CD14-positive monocyte (primary cell): ENCODE results near the gene MR1. TPM values are rescaled to one million over a fixed set of nuclear protein-coding genes. Genes with fewer than 3 reads are reported as not detected.

Experiments
- DNase-seq, 3 donors: peaks; one replicate each; pipeline ENCODE4 v3.0.0-alpha.2; 2011 to 2022
- H2AFZ ChIP-seq: 2 replicates; pipeline ENCODE4 v1.6.0; 2012; ENCODE audit warnings: mild to moderate bottlenecking, low read depth, low read length, inconsistent platforms; ENCODE audit not compliant: insufficient read depth, poor library complexity, severe bottlenecking
- H3K27ac ChIP-seq, 2 donors: 1 replicate in 1 of 2; 2 replicates in 1 of 2; pipeline ENCODE4 v1.5.1; 2012 to 2013; ENCODE audit warnings: low read length in 2 of 2, control low read depth in 1 of 2, inconsistent platforms in 1 of 2, low read depth in 1 of 2, mild to moderate bottlenecking in 1 of 2
- H3K27me3 ChIP-seq, 2 donors: one replicate each; pipeline versions ENCODE4 v1.6.0 to v1.6.1; 2011 to 2013; ENCODE audit warnings: low read length in 2 of 2; ENCODE audit not compliant: control insufficient read depth in 2 of 2, insufficient read depth in 2 of 2
- H3K36me3 ChIP-seq, 2 donors: replicated peaks in 1 of 2; 1 replicate in 1 of 2; 2 replicates in 1 of 2; pipeline versions ENCODE4 v1.5.1 to v1.6.1; 2012 to 2013; ENCODE audit warnings: low read length in 2 of 2, control low read depth in 1 of 2, inconsistent platforms in 1 of 2, mild to moderate bottlenecking in 1 of 2; ENCODE audit not compliant: insufficient read depth in 2 of 2, control insufficient read depth in 1 of 2
- H3K4me1 ChIP-seq, 2 donors: 1 replicate in 1 of 2; 2 replicates in 1 of 2; pipeline versions ENCODE4 v1.5.1 to v1.6.1; 2012 to 2013; ENCODE audit warnings: low read length in 2 of 2, control low read depth in 1 of 2, inconsistent platforms in 1 of 2, mild to moderate bottlenecking in 1 of 2, moderate library complexity in 1 of 2; ENCODE audit not compliant: insufficient read depth in 2 of 2, control insufficient read depth in 1 of 2
- H3K4me2 ChIP-seq: replicated peaks from 2 replicates; pipeline ENCODE3; 2012; ENCODE audit warnings: low read length, moderate library complexity, mild to moderate bottlenecking; ENCODE audit not compliant: poor library complexity, severe bottlenecking; ENCODE audit errors: extremely low read depth
- H3K4me3 ChIP-seq, 3 experiments: fragments of 200-600 bp in 1 of 3; sonication (generic) in 1 of 3; replicated peaks in 1 of 3; 1 replicate in 2 of 3; 2 replicates in 1 of 3; pipeline ENCODE4 v1.5.1; 2011 to 2013; ENCODE audit warnings: low read length in 3 of 3, mild to moderate bottlenecking in 3 of 3, control low read depth in 2 of 3, low read depth in 2 of 3, inconsistent platforms in 1 of 3, moderate library complexity in 1 of 3
- H3K79me2 ChIP-seq: 2 replicates; pipeline ENCODE4 v1.6.0; 2012; ENCODE audit warnings: mild to moderate bottlenecking, control low read depth, inconsistent platforms, low read length, moderate library complexity; ENCODE audit not compliant: insufficient read depth
- H3K9ac ChIP-seq: 2 replicates; pipeline ENCODE4 v1.6.0; 2017; ENCODE audit warnings: low read length, mild to moderate bottlenecking; ENCODE audit not compliant: insufficient read depth, poor library complexity, severe bottlenecking
- H3K9me3 ChIP-seq, 2 donors: replicated peaks in 1 of 2; 1 replicate in 1 of 2; 2 replicates in 1 of 2; pipeline versions ENCODE4 v1.5.1 to v1.6.1; 2012 to 2013; ENCODE audit warnings: low read length in 2 of 2, control low read depth in 1 of 2; ENCODE audit not compliant: control insufficient read depth in 1 of 2, insufficient read depth in 1 of 2
- H4K20me1 ChIP-seq: 2 replicates; pipeline ENCODE4 v1.6.0; 2012; ENCODE audit warnings: mild to moderate bottlenecking, low read length, control low read depth, moderate library complexity; ENCODE audit not compliant: insufficient read depth
- H3K27ac Mint-ChIP-seq, 7 donors: one replicate each; pipeline ENCODE4 v1.8.0; 2020; ENCODE audit warnings: mild to moderate bottlenecking in 7 of 7, mixed read lengths in 7 of 7, moderate library complexity in 6 of 7, inconsistent platforms in 2 of 7
- H3K27me3 Mint-ChIP-seq, 3 donors: one replicate each; pipeline ENCODE4 v1.8.0; 2021 to 2022; ENCODE audit warnings: low read depth in 3 of 3, mild to moderate bottlenecking in 3 of 3, mixed read lengths in 3 of 3, moderate library complexity in 3 of 3, inconsistent platforms in 1 of 3
- H3K36me3 Mint-ChIP-seq, 2 donors: one replicate each; pipeline ENCODE4 v1.8.0; 2020; ENCODE audit warnings: mixed read lengths in 2 of 2, inconsistent platforms in 1 of 2, mild to moderate bottlenecking in 1 of 2
- H3K4me1 Mint-ChIP-seq: one replicate; pipeline ENCODE4 v1.8.0; 2020; ENCODE audit warnings: mild to moderate bottlenecking, mixed read lengths
- H3K4me3 Mint-ChIP-seq, 2 donors: one replicate each; pipeline ENCODE4 v1.8.0; 2020; ENCODE audit warnings: mild to moderate bottlenecking in 2 of 2, mixed read lengths in 2 of 2, moderate library complexity in 1 of 2
- H3K9me3 Mint-ChIP-seq, 7 donors: one replicate each; pipeline ENCODE4 v1.8.0; 2020 to 2022; ENCODE audit warnings: mixed read lengths in 7 of 7, mild to moderate bottlenecking in 6 of 7, moderate library complexity in 6 of 7, inconsistent platforms in 2 of 7
- CTCF ChIP-seq: fragments of 200-600 bp; IDR thresholded peaks from one replicate; pipeline ENCODE4 v1.8.0; 2022; ENCODE audit warnings: antibody characterized with exemption, mild to moderate bottlenecking
- WGBS: methylation state at CpG from one replicate; pipeline ENCODE4 v1.1.5; 2013; ENCODE audit warnings: missing lambda C conversion rate; ENCODE audit not compliant: insufficient coverage; 5-methylcytosine and 5-hydroxymethylcytosine counted together
- intact Hi-C, 2 donors: fragments of 100-400 bp; cut with micrococcal nuclease; formaldehyde crosslinking; loops; one replicate each; pipeline versions ENCODE4 v1.15.0 to v1.15.1; 2023
- polyA plus RNA-seq, 3 donors: library from polyadenylated mRNA; depleted of rRNA in 1 of 3; unstranded in 2 of 3; stranded (reverse) in 1 of 3; fragments of 300-500 nt in 2 of 3; fragments of >200 nt in 1 of 3; fragmentation: Illumina TruSeq in 2 of 3; gene quantifications; 1 replicate in 2 of 3; 2 replicates in 1 of 3; pipeline ENCODE4 v1.2.3, GENCODE V29; 2012 to 2021

MR1 gene
- polyA plus RNA-seq, 3 donors = 17.7 to 46.9 (median 40.9) TPM

- peaks cover 10 to 12% of the 10 kb centered on the region in 2 donors for H3K4me1 ChIP-seq
- H3K27me3 ChIP-seq = no peaks in the 10 kb centered on the region
- WGBS = 100% methylated on average over 4 of the region's 7 CpGs
- H3K36me3 ChIP-seq = no peaks in the 10 kb centered on the region
- no peak overlapping the region for H3K4me2 ChIP-seq
- peaks cover 11% of the 10 kb centered on the region for H3K4me1 Mint-ChIP-seq
- H2AFZ ChIP-seq = no peak overlapping the region
- H3K27ac ChIP-seq = no peak overlapping the region
- peaks cover 0 to 12% of the 10 kb centered on the region in 2 donors for H3K9me3 ChIP-seq
- H3K4me3 ChIP-seq = no peak overlapping the region
- no peaks in the 10 kb centered on the region for H3K79me2 ChIP-seq
- H3K36me3 Mint-ChIP-seq = peaks cover 1 to 4% of the 10 kb centered on the region in 2 donors
- H3K27ac Mint-ChIP-seq = peak overlapping the region in 1 of 7 donors; percentile 60
- H3K4me3 Mint-ChIP-seq = no peak overlapping the region
- TF ChIP-seq CTCF = no peak
- no peak for DNase-seq
- no peak overlapping the region for H3K9ac ChIP-seq
- intact Hi-C loops = no loop called here
- H3K9me3 Mint-ChIP-seq = peaks cover 3 to 15% (median 11%) of the 10 kb centered on the region in 7 donors
- H3K27me3 Mint-ChIP-seq = peaks cover 0 to 4% (median 0%) of the 10 kb centered on the region in 3 donors
- H4K20me1 ChIP-seq = no peaks in the 10 kb centered on the region
Measured at GRCh38 chr1:181077576-181078242, 43.9 kb downstream of the MR1 start.

GRCh38 chr1:181079382-181079781 is 45.6 kb downstream of the MR1 start:
- Histone ChIP-seq H2AFZ (no peak overlapping the region), H3K9me3 (peaks cover 0 to 9% of the 10 kb centered on the region in 2 donors), H4K20me1 (no peaks in the 10 kb centered on the region), H3K27me3 (no peaks in the 10 kb centered on the region), H3K4me2 (no peak overlapping the region), H3K4me1 (peaks cover 17 to 19% of the 10 kb centered on the region in 2 donors), H3K79me2 (no peaks in the 10 kb centered on the region), H3K4me3 (no peak overlapping the region), H3K27ac (no peak overlapping the region), H3K9ac (no peak overlapping the region), H3K36me3 (no peaks in the 10 kb centered on the region)
- peak overlapping the region in 1 of 7 donors; percentile 56 for H3K27ac Mint-ChIP-seq
- peaks cover 17% of the 10 kb centered on the region for H3K4me1 Mint-ChIP-seq
- H3K4me3 Mint-ChIP-seq = no peak overlapping the region
- WGBS = no CpG with 5 or more reads among the region's 2 CpGs
- peaks cover 1 to 4% of the 10 kb centered on the region in 2 donors for H3K36me3 Mint-ChIP-seq
- TF ChIP-seq CTCF = no peak
- intact Hi-C loops = no loop called here
- H3K27me3 Mint-ChIP-seq = peaks cover 0 to 2% (median 0%) of the 10 kb centered on the region in 3 donors
- H3K9me3 Mint-ChIP-seq = peaks cover 0 to 10% (median 8%) of the 10 kb centered on the region in 7 donors
- no peak for DNase-seq
